Glutamatergic neuron (in vitro differentiated cells): ENCODE data around the gene GREB1. TPM values are rescaled to one million over a fixed set of nuclear protein-coding genes. Genes with fewer than 3 reads are reported as not detected.
A peak's percentile ranks its signal among the peaks of the same experiment; 100 is the strongest.

ENCODE experiments used
- DNase-seq: peaks from one replicate; pipeline ENCODE4 v3.0.0; 2022
- H3K27ac Mint-ChIP-seq: one replicate; pipeline ENCODE4 v1.8.0; 2020; ENCODE audit warnings: mild to moderate bottlenecking, mixed read lengths, inconsistent platforms; ENCODE audit not compliant: unreplicated experiment
- H3K27me3 Mint-ChIP-seq: one replicate; pipeline ENCODE4 v1.8.0; 2020; ENCODE audit warnings: mild to moderate bottlenecking, moderate library complexity, mixed read lengths, inconsistent platforms; ENCODE audit not compliant: unreplicated experiment
- H3K36me3 Mint-ChIP-seq: one replicate; pipeline ENCODE4 v1.8.0; 2020; ENCODE audit warnings: mild to moderate bottlenecking, mixed read lengths, inconsistent platforms; ENCODE audit not compliant: unreplicated experiment
- H3K4me1 Mint-ChIP-seq: one replicate; pipeline ENCODE4 v1.8.0; 2020; ENCODE audit warnings: mild to moderate bottlenecking, low read depth, mixed read lengths, inconsistent platforms; ENCODE audit not compliant: unreplicated experiment
- H3K4me3 Mint-ChIP-seq: one replicate; pipeline ENCODE4 v1.8.0; 2020; ENCODE audit warnings: mild to moderate bottlenecking, mixed read lengths, inconsistent platforms; ENCODE audit not compliant: unreplicated experiment
- H3K9me3 Mint-ChIP-seq: one replicate; pipeline ENCODE4 v1.8.0; 2020; ENCODE audit warnings: mild to moderate bottlenecking, moderate library complexity, mixed read lengths, inconsistent platforms; ENCODE audit not compliant: unreplicated experiment
- CTCF ChIP-seq: fragments of 200-600 bp; sonication (generic); IDR thresholded peaks from one replicate; pipeline ENCODE4 v1.5.0; 2021; ENCODE audit not compliant: partially characterized antibody, unreplicated experiment
- total RNA-seq: library from RNA; stranded (reverse); fragmentation: NEBNext Ultra II Directional; extraction: Animal tissue kit (Norgen Biotek cat#: 25700); gene quantifications from one replicate; pipeline ENCODE4 v1.2.1, GENCODE V29; 2021; ENCODE audit not compliant: unreplicated experiment

GREB1 gene
- total RNA-seq, 1 donor from 2014 or later = 134 TPM

GRCh38 chr2:11612553-11613215 lies 78.8 kb downstream of the GREB1 start:
- TF ChIP-seq CTCF = no peak

GRCh38 chr2:11613297-11613696 lies 79.5 kb downstream of the GREB1 start:
- Mint-ChIP-seq H3K4me3 (no peak overlapping the region), H3K4me1 (no peaks in the 10 kb centered on the region), H3K27ac (no peak overlapping the region), H3K9me3 (peaks cover 3% of the 10 kb centered on the region), H3K27me3 (peaks cover 8% of the 10 kb centered on the region), H3K36me3 (peaks cover 5% of the 10 kb centered on the region)
- DNase-seq = no peak
- TF ChIP-seq CTCF = no peak

More at GRCh38 chr2:11612553-11613215, 78.8 kb downstream of the GREB1 start:
- peaks cover 8% of the 10 kb centered on the region for H3K27me3 Mint-ChIP-seq
- no peak overlapping the region for H3K27ac Mint-ChIP-seq
- H3K4me1 Mint-ChIP-seq = no peaks in the 10 kb centered on the region
- H3K4me3 Mint-ChIP-seq = no peak overlapping the region
- H3K36me3 Mint-ChIP-seq = peaks cover 5% of the 10 kb centered on the region
- H3K9me3 Mint-ChIP-seq = peaks cover 3% of the 10 kb centered on the region
- DNase-seq = no peak

- no peak for DNase-seq
- peaks cover 11% of the 10 kb centered on the region for H3K36me3 Mint-ChIP-seq
- peaks cover 8% of the 10 kb centered on the region for H3K27me3 Mint-ChIP-seq
- no peak overlapping the region for H3K4me3 Mint-ChIP-seq
- no peak for TF ChIP-seq CTCF
- peaks cover 3% of the 10 kb centered on the region for H3K9me3 Mint-ChIP-seq
- no peak overlapping the region for H3K27ac Mint-ChIP-seq
- H3K4me1 Mint-ChIP-seq = no peaks in the 10 kb centered on the region
These were observed 81.4 kb downstream of the GREB1 start for GRCh38 chr2:11615209-11615608.

GRCh38 chr2:11616097-11616687 lies 82.3 kb downstream of the GREB1 start:
- Mint-ChIP-seq H3K27me3 (peaks cover 8% of the 10 kb centered on the region), H3K4me3 (no peak overlapping the region), H3K4me1 (no peaks in the 10 kb centered on the region), H3K9me3 (peaks cover 3% of the 10 kb centered on the region), H3K27ac (no peak overlapping the region), H3K36me3 (peaks cover 11% of the 10 kb centered on the region)
- TF ChIP-seq CTCF = no peak
- DNase-seq = no peak

GRCh38 chr2:11616851-11617415 lies 83.1 kb downstream of the GREB1 start:
- Mint-ChIP-seq H3K27ac (peak overlapping the region; percentile 18), H3K9me3 (peaks cover 2% of the 10 kb centered on the region), H3K36me3 (peaks cover 11% of the 10 kb centered on the region), H3K4me3 (no peak overlapping the region), H3K27me3 (peaks cover 8% of the 10 kb centered on the region), H3K4me1 (no peaks in the 10 kb centered on the region)
- no peak for TF ChIP-seq CTCF
- no peak for DNase-seq
